ENCODE data around the gene DDX31.

DNA sequence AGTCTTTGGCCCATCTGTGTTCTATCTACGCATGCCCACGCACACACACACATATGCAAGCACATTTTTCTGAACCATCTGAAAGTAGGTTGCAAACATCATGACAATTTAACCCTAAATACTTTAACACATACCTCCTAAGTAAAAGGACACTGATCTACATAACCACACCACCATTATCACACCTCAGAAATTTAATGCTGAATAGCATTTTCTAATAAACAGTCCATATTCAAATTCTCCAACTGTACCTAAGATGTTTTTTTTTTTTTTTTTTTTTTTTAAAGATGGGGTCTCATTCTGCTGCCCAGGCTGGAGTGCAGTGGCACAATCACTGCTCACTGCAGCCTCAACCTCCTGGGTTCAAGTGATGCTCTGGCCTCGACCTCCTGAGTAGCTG, 35.5 kb downstream of the DDX31 start:
- TF ChIP-seq, protein P1, sequence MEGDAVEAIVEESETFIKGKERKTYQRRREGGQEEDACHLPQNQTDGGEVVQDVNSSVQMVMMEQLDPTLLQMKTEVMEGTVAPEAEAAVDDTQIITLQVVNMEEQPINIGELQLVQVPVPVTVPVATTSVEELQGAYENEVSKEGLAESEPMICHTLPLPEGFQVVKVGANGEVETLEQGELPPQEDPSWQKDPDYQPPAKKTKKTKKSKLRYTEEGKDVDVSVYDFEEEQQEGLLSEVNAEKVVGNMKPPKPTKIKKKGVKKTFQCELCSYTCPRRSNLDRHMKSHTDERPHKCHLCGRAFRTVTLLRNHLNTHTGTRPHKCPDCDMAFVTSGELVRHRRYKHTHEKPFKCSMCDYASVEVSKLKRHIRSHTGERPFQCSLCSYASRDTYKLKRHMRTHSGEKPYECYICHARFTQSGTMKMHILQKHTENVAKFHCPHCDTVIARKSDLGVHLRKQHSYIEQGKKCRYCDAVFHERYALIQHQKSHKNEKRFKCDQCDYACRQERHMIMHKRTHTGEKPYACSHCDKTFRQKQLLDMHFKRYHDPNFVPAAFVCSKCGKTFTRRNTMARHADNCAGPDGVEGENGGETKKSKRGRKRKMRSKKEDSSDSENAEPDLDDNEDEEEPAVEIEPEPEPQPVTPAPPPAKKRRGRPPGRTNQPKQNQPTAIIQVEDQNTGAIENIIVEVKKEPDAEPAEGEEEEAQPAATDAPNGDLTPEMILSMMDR (IDR thresholded peaks at IDR 0.05; ENCODE audit: low read depth, low read length), result no peak
- no peak for TF ChIP-seq POLR2A (IDR thresholded peaks at IDR 0.05; ENCODE audit: extremely low read depth, insufficient read length)
- TF ChIP-seq MAX (IDR thresholded peaks at IDR 0.05; ENCODE audit: low read depth, low read length), result no peak
- no peak for TF ChIP-seq MYC (IDR thresholded peaks at IDR 0.05; ENCODE audit: low read depth, low read length)

All from NB4 (cell line).